ENCODE results near the gene RIPK4. TPM values are rescaled to one million over a fixed set of nuclear protein-coding genes. Genes with fewer than 3 reads are reported as not detected.

RIPK4 gene
- total RNA-seq, 5 donors from 2014 or later (not counting 1 experiment from before 2014, with no cell fraction given) = 0.30 to 2.1 (median 0.63) TPM

GRCh38 chr21:41705546-41706262 lies 61.1 kb downstream of the RIPK4 start:
- no peak for DNase-seq
- Mint-ChIP-seq H3K36me3 (no peaks in the 10 kb centered on the region), H3K9me3 (peaks cover 0 to 3% (median 0%) of the 10 kb centered on the region in 3 donors), H3K4me1 (no peaks in the 10 kb centered on the region), H3K4me3 (no peak overlapping the region), H3K27me3 (peaks cover 27 to 28% of the 10 kb centered on the region in 2 donors), H3K27ac (no peak overlapping the region)
- Histone ChIP-seq H3K36me3 (ENCODE audit: control insufficient read depth in 2 of 2, extremely low read depth in 1 of 2, insufficient read depth in 1 of 2, low read length in 1 of 2) (no peaks in the 10 kb centered on the region), H3K4me1 (ENCODE audit: control insufficient read depth in 1 of 2, extremely low read depth in 1 of 2, insufficient read depth in 2 of 2, low read length in 2 of 2) (no peaks in the 10 kb centered on the region), H3K4me3 (ENCODE audit: control insufficient read depth in 1 of 2, extremely low read depth in 1 of 2, low read length in 1 of 2) (no peak overlapping the region), H3K27me3 (replicated peaks in 1 of 2; ENCODE audit: control insufficient read depth in 2 of 2, extremely low read depth in 1 of 2, insufficient read depth in 2 of 2, low read length in 1 of 2) (peaks cover 0 to 35% of the 10 kb centered on the region in 2 experiments), H3K9me3 (no peaks in the 10 kb centered on the region), H3K27ac (ENCODE audit: low read length) (no peak overlapping the region)
- ChIA-PET CTCF (no interaction called here), POLR2A (no interaction called here)
- 86% methylated on average over 9 of the region's 16 CpGs for WGBS (ENCODE audit: insufficient coverage)
- ATAC-seq (replicated peaks in 1 of 4) = no peak

GRCh38 chr21:41703857-41704501 lies 62.9 kb downstream of the RIPK4 start:
- peaks cover 0 to 30% of the 10 kb centered on the region in 2 experiments for H3K27me3 ChIP-seq (replicated peaks in 1 of 2; ENCODE audit: control insufficient read depth in 2 of 2, extremely low read depth in 1 of 2, insufficient read depth in 2 of 2, low read length in 1 of 2)

GRCh38 chr21:41701749-41702148 lies 65.1 kb downstream of the RIPK4 start:
- Histone ChIP-seq H3K27me3 (replicated peaks in 1 of 2; ENCODE audit: control insufficient read depth in 2 of 2, extremely low read depth in 1 of 2, insufficient read depth in 2 of 2, low read length in 1 of 2) (peaks cover 0 to 26% of the 10 kb centered on the region in 2 experiments), H3K27ac (ENCODE audit: low read length) (no peak overlapping the region), H3K36me3 (ENCODE audit: control insufficient read depth in 2 of 2, extremely low read depth in 1 of 2, insufficient read depth in 1 of 2, low read length in 1 of 2) (no peaks in the 10 kb centered on the region), H3K4me1 (ENCODE audit: control insufficient read depth in 1 of 2, extremely low read depth in 1 of 2, insufficient read depth in 2 of 2, low read length in 2 of 2) (no peaks in the 10 kb centered on the region), H3K4me3 (ENCODE audit: control insufficient read depth in 1 of 2, extremely low read depth in 1 of 2, low read length in 1 of 2) (no peak overlapping the region), H3K9me3 (no peaks in the 10 kb centered on the region)
- ChIA-PET POLR2A (no interaction called here), CTCF (no interaction called here)
- H3K4me1 Mint-ChIP-seq = no peaks in the 10 kb centered on the region
- H3K9me3 Mint-ChIP-seq = peaks cover 0 to 3% (median 0%) of the 10 kb centered on the region in 3 donors
- WGBS (ENCODE audit: insufficient coverage) = 93% methylated on average over 5 of the region's 10 CpGs
- no peak overlapping the region for H3K27ac Mint-ChIP-seq
- H3K36me3 Mint-ChIP-seq = no peaks in the 10 kb centered on the region
- no peak for ATAC-seq (replicated peaks in 1 of 4)
- no peak overlapping the region for H3K4me3 Mint-ChIP-seq
- peaks cover 29 to 30% of the 10 kb centered on the region in 2 donors for H3K27me3 Mint-ChIP-seq
- DNase-seq = no peak

More at GRCh38 chr21:41703857-41704501, 62.9 kb downstream of the RIPK4 start:
- Mint-ChIP-seq H3K27me3 (peaks cover 30% of the 10 kb centered on the region in 2 donors), H3K36me3 (no peaks in the 10 kb centered on the region), H3K4me3 (no peak overlapping the region), H3K27ac (no peak overlapping the region), H3K9me3 (peaks cover 0 to 3% (median 0%) of the 10 kb centered on the region in 3 donors), H3K4me1 (no peaks in the 10 kb centered on the region)
- Histone ChIP-seq H3K4me1 (ENCODE audit: control insufficient read depth in 1 of 2, extremely low read depth in 1 of 2, insufficient read depth in 2 of 2, low read length in 2 of 2) (no peaks in the 10 kb centered on the region), H3K9me3 (no peaks in the 10 kb centered on the region), H3K36me3 (ENCODE audit: control insufficient read depth in 2 of 2, extremely low read depth in 1 of 2, insufficient read depth in 1 of 2, low read length in 1 of 2) (no peaks in the 10 kb centered on the region), H3K27ac (ENCODE audit: low read length) (no peak overlapping the region), H3K4me3 (ENCODE audit: control insufficient read depth in 1 of 2, extremely low read depth in 1 of 2, low read length in 1 of 2) (no peak overlapping the region)
- DNase-seq (no peak), ATAC-seq (replicated peaks in 1 of 4) (no peak)
- 65% methylated on average over 6 of the region's 18 CpGs for WGBS (ENCODE audit: insufficient coverage)
- CTCF ChIA-PET = no interaction called here
- POLR2A ChIA-PET = no interaction called here

- Mint-ChIP-seq H3K9me3 (no peaks in the 10 kb centered on the region), H3K27me3 (peaks cover 25 to 28% of the 10 kb centered on the region in 2 donors), H3K36me3 (no peaks in the 10 kb centered on the region), H3K27ac (no peak overlapping the region), H3K4me3 (no peak overlapping the region), H3K4me1 (no peaks in the 10 kb centered on the region)
- no peaks in the 10 kb centered on the region for H3K4me1 ChIP-seq (ENCODE audit: control insufficient read depth in 1 of 2, extremely low read depth in 1 of 2, insufficient read depth in 2 of 2, low read length in 2 of 2)
- ATAC-seq (replicated peaks in 1 of 4) = no peak
- H3K36me3 ChIP-seq (ENCODE audit: control insufficient read depth in 2 of 2, extremely low read depth in 1 of 2, insufficient read depth in 1 of 2, low read length in 1 of 2) = no peaks in the 10 kb centered on the region
- POLR2A ChIA-PET = no interaction called here
- 79% methylated on average over 7 of the region's 10 CpGs for WGBS (ENCODE audit: insufficient coverage)
- H3K27ac ChIP-seq (ENCODE audit: low read length) = no peak overlapping the region
- H3K9me3 ChIP-seq = no peaks in the 10 kb centered on the region
- CTCF ChIA-PET = no interaction called here
- peaks cover 0 to 11% of the 10 kb centered on the region in 2 experiments for H3K27me3 ChIP-seq (replicated peaks in 1 of 2; ENCODE audit: control insufficient read depth in 2 of 2, extremely low read depth in 1 of 2, insufficient read depth in 2 of 2, low read length in 1 of 2)
- no peak overlapping the region for H3K4me3 ChIP-seq (ENCODE audit: control insufficient read depth in 1 of 2, extremely low read depth in 1 of 2, low read length in 1 of 2)
- DNase-seq = no peak
Observed at GRCh38 chr21:41699311-41699710, 67.5 kb downstream of the RIPK4 start.

GRCh38 chr21:41698071-41698470 lies 68.8 kb downstream of the RIPK4 start:
- no peak for ATAC-seq (replicated peaks in 1 of 4)
- Histone ChIP-seq H3K4me3 (ENCODE audit: control insufficient read depth in 1 of 2, extremely low read depth in 1 of 2, low read length in 1 of 2) (no peak overlapping the region), H3K4me1 (ENCODE audit: control insufficient read depth in 1 of 2, extremely low read depth in 1 of 2, insufficient read depth in 2 of 2, low read length in 2 of 2) (no peaks in the 10 kb centered on the region), H3K36me3 (ENCODE audit: control insufficient read depth in 2 of 2, extremely low read depth in 1 of 2, insufficient read depth in 1 of 2, low read length in 1 of 2) (no peaks in the 10 kb centered on the region), H3K9me3 (no peaks in the 10 kb centered on the region), H3K27me3 (replicated peaks in 1 of 2; ENCODE audit: control insufficient read depth in 2 of 2, extremely low read depth in 1 of 2, insufficient read depth in 2 of 2, low read length in 1 of 2) (peaks cover 0 to 7% of the 10 kb centered on the region in 2 experiments), H3K27ac (ENCODE audit: low read length) (no peak overlapping the region)
- POLR2A ChIA-PET = no interaction called here
- DNase-seq = no peak
- Mint-ChIP-seq H3K4me3 (no peak overlapping the region), H3K27me3 (peaks cover 22 to 35% of the 10 kb centered on the region in 2 donors), H3K27ac (no peak overlapping the region), H3K9me3 (no peaks in the 10 kb centered on the region), H3K36me3 (no peaks in the 10 kb centered on the region), H3K4me1 (no peaks in the 10 kb centered on the region)
- CTCF ChIA-PET = no interaction called here
- 89% methylated on average over 10 of the region's 11 CpGs for WGBS (ENCODE audit: insufficient coverage)

GRCh38 chr21:41695513-41695912 lies 71.3 kb downstream of the RIPK4 start:
- Mint-ChIP-seq H3K4me1 (no peaks in the 10 kb centered on the region), H3K4me3 (no peak overlapping the region), H3K36me3 (no peaks in the 10 kb centered on the region), H3K27ac (no peak overlapping the region), H3K27me3 (peaks cover 26 to 37% of the 10 kb centered on the region in 2 donors), H3K9me3 (no peaks in the 10 kb centered on the region)
- no peaks in the 10 kb centered on the region for H3K4me1 ChIP-seq (ENCODE audit: control insufficient read depth in 1 of 2, extremely low read depth in 1 of 2, insufficient read depth in 2 of 2, low read length in 2 of 2)
- H3K9me3 ChIP-seq = no peaks in the 10 kb centered on the region
- ChIA-PET CTCF (no interaction called here), POLR2A (no interaction called here)
- 82% methylated on average over 2 of the region's 2 CpGs for WGBS (ENCODE audit: insufficient coverage)
- no peak overlapping the region for H3K4me3 ChIP-seq (ENCODE audit: control insufficient read depth in 1 of 2, extremely low read depth in 1 of 2, low read length in 1 of 2)
- no peak overlapping the region for H3K27ac ChIP-seq (ENCODE audit: low read length)
- H3K36me3 ChIP-seq (ENCODE audit: control insufficient read depth in 2 of 2, extremely low read depth in 1 of 2, insufficient read depth in 1 of 2, low read length in 1 of 2) = no peaks in the 10 kb centered on the region
- DNase-seq = no peak
- no peak for ATAC-seq (replicated peaks in 1 of 4)
- H3K27me3 ChIP-seq (replicated peaks in 1 of 2; ENCODE audit: control insufficient read depth in 2 of 2, extremely low read depth in 1 of 2, insufficient read depth in 2 of 2, low read length in 1 of 2) = peaks cover 0 to 24% of the 10 kb centered on the region in 2 experiments

All from T-cell (primary cell).